Middle frontal gyrus (tissue), 1 donor: Measurements from ENCODE around the gene RPS16.

Experiments used
- DNase-seq: peaks from one replicate; pipeline ENCODE4 v3.0.0-alpha.2; 2015; ENCODE audit warnings: low spot score; ENCODE audit errors: extremely low spot score

Gene RPS16

GRCh38 chr19:39407660-39408391 lies 27.9 kb downstream of the RPS16 start:
- no peak for DNase-seq

- DNase-seq, result no peak
These were observed 28.4 kb downstream of the RPS16 start for GRCh38 chr19:39407410-39407659.

- DNase-seq, result no peak
These were observed 28.9 kb downstream of the RPS16 start, which contains the start of gene ZFP36 for GRCh38 chr19:39406656-39407409. Gene ZFP36 (plus strand): TSS chr19:39406847. CDS start chr19:39406905, 58 bp downstream.

GRCh38 chr19:39405958-39406655 lies 29.6 kb downstream of the RPS16 start:
- no peak for DNase-seq

GRCh38 chr19:39405261-39405957 lies 30.3 kb downstream of the RPS16 start:
- DNase-seq, result no peak

GRCh38 chr19:39403331-39404312 lies 32.1 kb downstream of the RPS16 start:
- no peak for DNase-seq

- DNase-seq, result peak; percentile 17
These were observed 33.1 kb downstream of the RPS16 start for GRCh38 chr19:39402346-39403300.

- DNase-seq, result no peak
These were observed 34.0 kb downstream of the RPS16 start for GRCh38 chr19:39401549-39402345.

GRCh38 chr19:39401070-39401548 lies 34.6 kb downstream of the RPS16 start:
- DNase-seq, result no peak

GRCh38 chr19:39400061-39400460 lies 35.7 kb downstream of the RPS16 start:
- DNase-seq, result no peak

- DNase-seq, result no peak
These were observed 36.1 kb downstream of the RPS16 start for GRCh38 chr19:39399668-39400050.

- DNase-seq, result no peak
These were observed 37.4 kb downstream of the RPS16 start for GRCh38 chr19:39398297-39398864.

- DNase-seq, result peak; percentile 41
These were observed 38.1 kb downstream of the RPS16 start for GRCh38 chr19:39397360-39398296.

GRCh38 chr19:39390751-39391437 lies 44.9 kb downstream of the RPS16 start, which contains the start of the genes MED29 and PAF1:
Gene MED29 (plus strand): TSS chr19:39391378. CDS start chr19:39391423, 45 bp downstream.
Gene PAF1 (minus strand): TSS chr19:39391106. CDS start chr19:39390864, 242 bp downstream.
- DNase-seq, result peak; percentile 100

GRCh38 chr19:39390451-39390750 lies 45.3 kb downstream of the RPS16 start:
- no peak for DNase-seq
